Esophagus squamous epithelium (tissue), 4 donors: ENCODE results near the gene CCDC152.

Experiments used
- POLR2A ChIP-seq, 4 donors: fragments of 450-650 bp; IDR thresholded peaks; one replicate each; pipeline ENCODE4 v1.6.1; 2017; ENCODE audit warnings: antibody characterized with exemption in 4 of 4, mild to moderate bottlenecking in 4 of 4, moderate library complexity in 3 of 4
- TF ChIP-seq, protein P1 (sequence below), 6 experiments: fragments of 450-650 bp in 4 of 6; fragments of 200-600 bp in 2 of 6; sonication (generic) in 2 of 6; IDR thresholded peaks; one replicate each; pipeline ENCODE4 v1.5.1; 2016 to 2019; ENCODE audit warnings: antibody characterized with exemption in 6 of 6, mild to moderate bottlenecking in 4 of 6, moderate library complexity in 4 of 6

DNA sequence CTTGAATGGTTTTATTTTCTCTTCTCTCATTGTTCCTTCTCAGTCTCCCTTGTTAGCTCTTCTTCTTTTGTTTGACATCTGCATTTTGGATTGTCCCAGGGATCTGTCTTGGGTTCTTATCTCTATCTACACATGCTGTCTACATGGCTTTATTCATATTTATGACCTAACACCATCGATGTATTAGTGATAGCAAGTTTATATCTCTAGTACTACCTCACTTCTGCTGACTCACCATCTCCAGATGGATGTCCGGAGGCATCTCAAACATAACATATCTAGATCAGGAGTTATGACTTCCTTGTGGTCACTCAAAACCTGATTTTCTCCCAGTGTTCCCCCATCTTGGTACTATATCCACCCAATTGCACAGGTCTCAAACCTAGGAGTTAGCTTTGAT is 74.3 kb downstream of the CCDC152 start:
- no peak for TF ChIP-seq POLR2A (IDR thresholded peaks at IDR 0.05)
- TF ChIP-seq, protein P1, sequence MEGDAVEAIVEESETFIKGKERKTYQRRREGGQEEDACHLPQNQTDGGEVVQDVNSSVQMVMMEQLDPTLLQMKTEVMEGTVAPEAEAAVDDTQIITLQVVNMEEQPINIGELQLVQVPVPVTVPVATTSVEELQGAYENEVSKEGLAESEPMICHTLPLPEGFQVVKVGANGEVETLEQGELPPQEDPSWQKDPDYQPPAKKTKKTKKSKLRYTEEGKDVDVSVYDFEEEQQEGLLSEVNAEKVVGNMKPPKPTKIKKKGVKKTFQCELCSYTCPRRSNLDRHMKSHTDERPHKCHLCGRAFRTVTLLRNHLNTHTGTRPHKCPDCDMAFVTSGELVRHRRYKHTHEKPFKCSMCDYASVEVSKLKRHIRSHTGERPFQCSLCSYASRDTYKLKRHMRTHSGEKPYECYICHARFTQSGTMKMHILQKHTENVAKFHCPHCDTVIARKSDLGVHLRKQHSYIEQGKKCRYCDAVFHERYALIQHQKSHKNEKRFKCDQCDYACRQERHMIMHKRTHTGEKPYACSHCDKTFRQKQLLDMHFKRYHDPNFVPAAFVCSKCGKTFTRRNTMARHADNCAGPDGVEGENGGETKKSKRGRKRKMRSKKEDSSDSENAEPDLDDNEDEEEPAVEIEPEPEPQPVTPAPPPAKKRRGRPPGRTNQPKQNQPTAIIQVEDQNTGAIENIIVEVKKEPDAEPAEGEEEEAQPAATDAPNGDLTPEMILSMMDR (IDR thresholded peaks at IDR 0.05) = no peak
